Hindlimb muscle (tissue), 1 donor: ENCODE results near the gene SMIM8. TPM values are rescaled to one million over a fixed set of nuclear protein-coding genes. Genes with fewer than 3 reads are reported as not detected.
A peak's percentile ranks its signal among the peaks of the same experiment; 100 is the strongest.
"Not testable (repeated sequence)": the region's sequence is repeated elsewhere in the genome, so short reads cannot be mapped to it uniquely, and the experiment has no call there.

Experiments used
- DNase-seq: peaks from one replicate; pipeline ENCODE4 v3.0.0-alpha.2; 2013
- polyA plus RNA-seq: library from polyadenylated mRNA; unstranded; fragments of 120-200 nt; gene quantifications from one replicate; pipeline ENCODE4 v1.2.1, GENCODE V29; 2013; ENCODE audit not compliant: insufficient read length

Gene SMIM8, protein sequence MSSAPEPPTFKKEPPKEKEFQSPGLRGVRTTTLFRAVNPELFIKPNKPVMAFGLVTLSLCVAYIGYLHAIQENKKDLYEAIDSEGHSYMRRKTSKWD
- polyA plus RNA-seq: 10.7 TPM

DNA sequence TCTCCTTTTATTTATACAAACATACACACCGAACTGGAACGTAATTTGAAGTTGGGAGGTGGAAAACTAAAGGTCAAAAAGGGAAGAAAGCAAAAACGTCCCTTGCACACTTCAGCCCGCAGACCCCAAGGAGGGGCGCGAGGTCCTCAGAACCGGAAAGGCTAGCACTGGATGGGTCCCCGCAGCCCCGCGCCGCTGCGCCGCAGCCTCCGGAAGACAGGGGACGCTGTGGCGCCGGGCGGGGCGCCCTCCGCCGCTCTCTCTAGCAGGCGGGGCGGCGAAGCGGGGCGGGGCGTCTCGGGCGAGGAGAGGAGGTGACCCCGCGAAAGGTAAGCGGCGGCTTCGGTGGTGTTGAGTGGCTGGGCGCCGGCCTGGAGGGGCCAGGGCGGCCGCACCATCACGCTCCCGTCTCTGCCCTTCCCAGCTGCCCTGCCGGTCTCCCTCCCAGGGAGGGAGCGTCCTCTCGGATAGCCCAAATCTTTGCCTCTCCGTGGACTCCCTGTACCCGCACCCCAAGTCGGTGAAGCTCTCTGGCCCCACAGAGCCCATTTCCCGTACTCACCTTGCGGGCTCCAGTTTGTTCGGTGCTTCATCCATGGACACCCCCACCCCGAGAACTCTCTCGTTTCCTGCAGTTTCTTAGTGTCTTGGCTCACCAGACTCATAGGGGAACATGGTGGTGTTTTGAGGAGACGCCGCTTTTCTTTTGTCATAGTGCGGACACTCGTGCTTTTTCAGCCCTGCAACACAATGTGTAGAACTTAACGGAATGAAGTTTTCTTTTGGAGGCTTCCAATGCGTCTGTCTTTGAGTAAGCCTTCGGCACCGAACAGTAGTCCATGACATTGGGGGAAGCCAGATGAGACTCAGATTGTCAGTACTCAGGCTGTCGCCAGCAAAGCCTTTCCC lies at the start of gene SMIM8:
TSS of gene SMIM8 (plus strand) at position 285 of the 909 bp plus-strand sequence. CDS start 14,444 bp downstream, outside the sequence.
- peak; percentile 84 for DNase-seq

DNA sequence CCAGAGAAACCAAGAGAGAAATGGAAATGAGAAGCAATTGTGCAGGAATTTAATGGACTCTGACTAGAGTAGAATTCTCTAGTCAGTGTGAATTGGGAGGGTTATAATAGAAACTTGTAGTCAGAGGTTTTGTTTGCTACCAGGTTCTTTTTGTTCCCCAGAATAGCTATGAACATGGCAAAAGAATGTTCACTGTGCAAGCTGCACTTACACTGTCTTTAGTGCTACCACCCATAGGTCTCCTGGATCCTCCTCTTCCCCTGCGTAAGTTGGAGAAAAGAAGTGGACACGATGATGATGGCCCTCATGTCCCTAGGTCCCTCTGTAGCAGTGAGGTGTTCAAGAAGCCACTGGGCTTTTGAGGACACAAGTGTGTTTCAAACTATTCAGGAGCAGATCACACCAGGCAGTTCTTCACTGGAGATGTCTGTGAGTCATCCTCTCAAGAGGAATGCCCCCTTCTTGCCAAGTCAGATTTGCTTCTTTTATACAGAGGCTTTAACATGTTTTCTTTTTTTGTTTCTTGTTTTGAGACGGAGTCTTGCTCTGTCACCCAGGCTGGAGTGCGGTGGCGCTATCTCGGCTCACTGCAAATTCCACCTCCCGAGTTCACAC lies 47.6 kb upstream of the SMIM8 start:
- no peak for DNase-seq

DNA sequence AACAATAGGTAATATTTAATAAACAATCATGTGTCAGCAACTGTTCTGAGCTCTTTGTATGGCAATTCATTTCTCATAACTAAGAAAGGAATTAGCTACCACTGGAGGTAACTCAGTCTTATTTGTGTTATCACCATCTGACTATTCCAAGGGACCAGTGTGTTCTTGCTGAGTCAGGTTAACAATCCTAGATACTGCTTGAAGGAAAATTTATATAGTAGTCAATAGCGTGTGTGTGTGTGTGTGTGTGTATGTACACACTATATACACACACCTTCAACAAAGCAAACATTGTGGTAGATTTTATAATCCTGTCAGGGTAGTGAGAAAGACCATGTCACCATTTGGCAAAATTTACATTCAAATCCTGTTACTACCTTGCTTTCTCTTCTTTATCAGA lies 45.8 kb upstream of the SMIM8 start:
- DNase-seq: no peak

DNA sequence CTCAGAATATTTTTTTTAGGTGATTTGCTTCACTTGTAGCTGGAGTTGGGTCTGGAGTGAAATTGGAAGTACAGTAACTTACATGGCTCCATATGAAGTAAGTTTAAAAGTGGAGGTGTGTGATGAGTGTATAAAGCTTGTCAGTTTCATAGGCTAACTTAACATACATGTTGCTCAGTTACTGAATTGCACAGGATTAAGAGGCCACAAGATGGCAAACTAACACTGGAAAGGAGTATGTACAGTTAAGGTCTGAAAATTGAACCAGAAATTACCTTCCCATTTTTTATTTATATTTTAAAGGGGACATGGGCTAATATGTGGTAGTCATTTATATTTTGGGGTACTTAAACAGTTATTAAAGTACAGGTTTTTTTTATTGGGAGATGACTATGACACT lies 45.3 kb upstream of the SMIM8 start:
- no peak for DNase-seq

DNA sequence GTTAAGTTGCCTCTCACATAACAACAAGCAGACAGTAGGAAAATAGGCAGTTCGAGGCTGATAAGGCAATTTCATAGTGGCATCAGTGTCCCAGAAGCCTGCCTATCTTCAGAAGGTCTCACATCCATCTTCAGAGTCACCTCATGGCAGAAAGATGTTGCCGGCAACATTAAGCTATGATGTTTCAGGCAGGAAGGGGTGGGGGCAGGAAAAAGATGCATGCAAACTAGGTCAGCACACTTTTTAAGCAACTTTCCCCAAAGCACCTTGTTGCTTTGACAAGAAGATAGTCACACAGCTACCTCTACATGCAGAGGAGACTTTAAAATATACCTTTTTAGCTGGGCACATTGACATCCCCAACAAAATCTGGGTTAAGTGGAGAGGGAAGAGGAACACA lies 43.2 kb upstream of the SMIM8 start:
- DNase-seq: no peak

DNA sequence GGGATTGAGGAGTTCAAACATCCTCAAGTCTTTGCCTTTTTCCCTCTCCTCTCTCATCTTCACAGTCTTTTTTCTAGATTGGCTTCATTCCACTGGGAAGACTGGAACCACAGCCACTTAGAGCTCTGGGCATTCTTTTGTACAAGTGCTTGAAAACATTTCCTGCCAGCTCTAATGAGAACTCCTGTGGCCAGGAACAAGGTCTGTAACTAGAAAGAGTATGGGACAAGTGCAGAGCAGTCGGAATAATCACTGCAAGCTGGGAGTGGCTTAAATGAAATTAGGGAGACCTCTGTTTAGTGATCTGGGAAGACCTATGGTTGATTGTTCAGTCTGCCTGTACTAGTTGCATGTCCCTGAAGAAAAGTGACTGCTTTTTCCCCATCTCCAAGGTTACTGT lies 41.0 kb upstream of the SMIM8 start:
- no peak for DNase-seq

DNA sequence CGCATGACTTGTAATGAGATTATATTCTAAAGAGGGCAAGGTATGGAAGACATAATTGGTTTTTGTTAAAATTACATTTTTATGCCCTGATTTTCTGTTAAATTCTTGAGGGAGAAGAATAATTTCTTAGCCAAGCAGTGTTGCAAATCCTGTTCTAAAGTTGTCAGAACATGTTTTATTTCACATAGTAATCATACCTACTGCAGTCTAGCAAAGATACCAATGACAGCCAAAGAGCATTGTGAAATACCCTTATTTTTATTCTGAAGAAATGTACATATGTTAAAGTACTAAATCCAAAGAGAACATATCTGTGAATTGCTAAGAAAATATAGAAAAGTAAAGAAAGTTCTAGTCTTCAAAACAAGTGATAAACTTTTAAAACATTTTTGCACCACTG lies 39.6 kb upstream of the SMIM8 start:
- no peak for DNase-seq

DNA sequence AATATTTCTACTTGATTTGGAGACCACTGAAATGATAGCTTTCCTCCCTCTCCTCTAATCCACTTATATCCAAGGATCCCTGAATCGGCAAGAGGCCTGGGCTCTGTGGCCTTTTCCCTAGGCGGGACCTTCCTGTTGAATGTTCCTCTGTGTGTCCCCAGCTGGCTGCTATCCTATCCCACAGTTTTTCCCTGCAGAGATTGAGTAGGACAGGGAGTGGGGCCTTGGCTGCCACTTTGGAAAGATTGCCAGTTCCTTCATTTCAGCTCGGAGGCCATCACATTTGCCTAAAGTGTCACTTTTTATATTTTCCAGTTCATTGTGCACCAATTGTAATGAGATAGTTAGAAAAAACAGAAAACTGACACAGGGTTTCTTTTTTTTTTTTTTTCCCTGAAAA lies 38.9 kb upstream of the SMIM8 start:
- no peak for DNase-seq

DNA sequence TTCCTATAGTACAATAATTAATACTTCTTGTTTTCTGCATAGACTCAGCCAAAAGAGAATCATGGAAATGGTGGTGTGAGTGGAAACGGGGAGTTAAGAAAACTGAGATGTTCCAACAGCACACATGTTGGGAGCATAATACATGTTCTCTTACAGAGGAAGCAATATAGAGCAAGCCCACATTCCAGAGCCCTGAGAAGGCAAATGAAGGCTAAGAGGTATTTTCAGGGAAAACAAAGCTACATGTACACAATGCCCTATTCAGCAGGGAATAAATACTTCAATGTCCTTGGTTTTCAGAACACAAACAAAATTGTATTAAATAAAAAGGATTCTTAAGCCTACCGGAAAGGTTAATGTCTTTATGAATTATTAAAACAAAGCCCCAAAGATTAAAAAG lies 35.1 kb upstream of the SMIM8 start:
- no peak for DNase-seq

DNA sequence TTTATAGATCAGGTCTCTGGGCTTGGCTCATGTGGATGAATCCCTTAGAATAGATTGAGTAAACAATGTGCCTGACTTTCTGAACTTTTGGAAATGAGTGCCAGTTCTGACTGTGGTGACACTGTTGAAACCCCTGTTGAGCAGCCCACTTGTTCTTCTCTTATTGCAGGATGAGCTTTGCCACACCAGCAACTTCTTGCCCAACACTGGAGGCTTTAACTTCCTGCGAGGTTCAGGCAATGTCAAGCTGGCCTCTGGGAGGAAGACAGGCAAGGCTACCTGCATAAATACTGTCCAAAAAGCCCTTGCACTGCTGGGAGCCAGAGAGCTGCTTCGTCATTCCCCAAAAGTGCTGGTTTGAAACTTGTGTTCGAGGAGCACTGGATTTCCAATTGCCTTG lies 32.8 kb upstream of the SMIM8 start:
- DNase-seq: no peak

DNA sequence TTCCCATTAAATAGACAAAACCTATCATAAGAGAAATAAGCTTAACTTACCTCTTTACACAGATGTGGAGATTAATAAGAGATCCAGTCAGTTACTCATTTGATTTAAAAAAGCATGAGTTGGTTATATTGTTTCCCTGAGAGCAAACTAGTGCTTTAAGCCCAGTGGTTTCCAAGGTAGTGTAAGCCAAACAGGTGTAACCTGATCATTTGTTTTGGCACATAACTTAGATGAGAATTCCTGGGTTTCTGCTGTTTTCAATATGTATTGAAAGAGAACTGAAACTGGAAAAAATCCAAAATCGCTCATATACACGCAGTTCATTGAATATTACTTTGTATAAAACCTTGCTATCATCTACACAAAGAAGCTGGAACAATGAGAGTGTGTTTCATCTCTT lies 30.5 kb upstream of the SMIM8 start:
- DNase-seq: peak; percentile 6

DNA sequence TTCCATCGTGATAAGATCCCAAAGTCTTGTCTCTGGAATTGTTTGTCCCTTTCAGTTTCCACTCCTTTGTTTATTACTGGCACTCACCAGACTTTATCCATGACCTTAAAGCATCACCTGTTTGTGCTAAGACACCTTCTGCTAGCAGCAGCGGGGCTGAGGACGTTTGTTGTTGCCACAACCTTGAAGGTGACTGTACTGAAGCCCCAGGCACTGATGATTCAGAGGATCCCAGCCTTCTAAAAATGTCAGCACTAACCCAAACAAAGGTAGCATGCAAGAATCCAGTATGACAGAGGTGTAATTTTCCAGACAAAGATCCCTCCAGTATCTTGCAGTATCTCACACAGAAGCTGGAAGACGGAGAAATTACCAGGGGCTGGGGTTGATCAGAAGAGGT lies 28.9 kb upstream of the SMIM8 start:
- no peak for DNase-seq

DNA sequence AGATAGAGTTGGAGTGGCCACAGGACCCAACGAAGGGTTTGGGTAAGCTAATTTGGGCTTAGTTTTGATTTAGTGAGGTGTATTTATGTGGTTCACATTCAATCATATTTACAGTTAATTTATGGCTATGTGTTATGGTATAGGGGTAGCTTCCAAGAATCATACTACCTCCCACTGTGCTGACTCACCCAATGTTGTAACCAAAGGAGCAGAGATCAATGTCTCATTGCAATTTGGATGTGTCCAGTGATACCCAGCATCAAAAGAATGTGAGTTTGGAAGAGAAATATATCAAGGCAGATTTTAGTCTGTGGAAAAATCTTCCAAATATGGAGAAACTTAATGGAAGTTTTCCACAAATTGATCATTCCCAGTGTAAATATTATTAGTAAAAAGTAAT lies 25.3 kb upstream of the SMIM8 start:
- DNase-seq: no peak

DNA sequence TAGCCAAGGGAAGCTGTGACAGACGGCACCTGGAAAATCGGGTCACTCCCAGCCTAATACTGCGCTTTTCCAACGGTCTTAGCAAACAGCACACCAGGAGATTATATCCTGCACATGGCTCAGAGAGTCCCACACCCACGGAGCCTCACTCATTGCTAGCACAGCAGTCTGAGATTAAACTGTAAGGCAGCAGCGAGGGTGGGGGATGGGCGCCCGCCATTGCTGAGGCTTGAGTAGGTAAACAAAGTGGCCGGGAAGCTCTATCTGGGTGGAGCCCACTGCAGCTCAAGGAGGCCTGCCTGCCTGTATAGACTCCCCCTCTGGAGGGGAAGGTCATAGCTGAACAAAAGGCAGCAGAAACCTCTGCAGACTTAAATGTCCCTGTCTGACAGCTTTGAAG lies 21.1 kb upstream of the SMIM8 start:
- DNase-seq: not testable (repeated sequence)

DNA sequence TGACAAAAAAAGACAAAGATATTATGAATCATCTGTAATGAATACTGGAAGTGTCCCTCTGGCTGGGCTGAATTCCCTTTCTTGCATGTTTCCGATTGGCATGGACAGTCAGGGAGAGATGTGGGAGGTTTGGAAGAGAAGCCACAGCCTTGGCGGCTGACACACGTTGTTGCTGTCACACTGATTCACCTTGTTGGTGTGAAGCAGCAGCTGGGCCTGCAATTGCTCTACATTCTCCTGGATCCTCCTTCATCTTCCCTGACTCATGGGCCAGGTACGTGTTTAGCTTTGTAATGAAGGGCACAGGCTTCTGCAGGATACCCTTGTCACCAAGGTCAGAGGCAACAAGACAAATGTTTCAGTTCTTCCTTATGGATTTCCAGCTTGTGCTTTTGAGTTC lies 13.4 kb upstream of the SMIM8 start:
- no peak for DNase-seq

DNA sequence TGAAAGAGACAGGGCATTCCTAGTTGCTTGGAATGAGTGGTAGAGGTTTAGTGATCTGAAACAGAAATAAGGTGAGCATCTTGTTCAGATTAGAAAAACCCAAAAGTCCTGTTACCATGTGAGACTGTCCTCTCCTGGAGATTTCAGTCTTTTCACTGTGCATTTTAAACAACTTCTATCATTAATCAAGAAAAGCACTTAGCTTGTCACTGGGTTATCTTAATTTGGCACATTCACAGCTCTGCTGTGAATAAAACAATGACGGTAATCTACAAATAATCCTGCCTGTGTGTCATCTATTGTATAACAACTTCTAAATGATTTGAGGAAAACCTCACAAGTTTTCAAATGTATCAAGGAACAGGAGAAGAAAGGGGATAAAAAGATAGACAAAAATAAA lies 9.5 kb upstream of the SMIM8 start:
- DNase-seq: no peak

DNA sequence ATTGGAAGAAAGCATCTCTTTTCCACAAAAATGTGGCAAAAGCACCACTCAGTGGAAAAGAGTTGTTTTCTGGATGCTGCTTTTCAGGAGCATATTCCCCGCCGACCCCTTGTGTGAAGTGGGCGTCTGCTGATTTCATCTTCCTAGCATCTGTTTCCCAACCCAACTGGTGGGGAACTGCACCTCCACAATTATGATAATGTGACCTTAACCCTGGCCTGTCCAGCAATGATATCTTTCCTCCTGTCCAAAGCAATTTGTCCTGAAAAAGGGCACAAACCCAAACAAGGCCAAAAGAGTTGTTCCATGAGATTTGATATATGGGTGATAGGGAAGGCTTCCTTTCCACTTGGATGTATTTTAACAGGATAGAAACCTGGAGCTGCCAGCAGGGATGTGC lies 7.3 kb upstream of the SMIM8 start:
- no peak for DNase-seq

DNA sequence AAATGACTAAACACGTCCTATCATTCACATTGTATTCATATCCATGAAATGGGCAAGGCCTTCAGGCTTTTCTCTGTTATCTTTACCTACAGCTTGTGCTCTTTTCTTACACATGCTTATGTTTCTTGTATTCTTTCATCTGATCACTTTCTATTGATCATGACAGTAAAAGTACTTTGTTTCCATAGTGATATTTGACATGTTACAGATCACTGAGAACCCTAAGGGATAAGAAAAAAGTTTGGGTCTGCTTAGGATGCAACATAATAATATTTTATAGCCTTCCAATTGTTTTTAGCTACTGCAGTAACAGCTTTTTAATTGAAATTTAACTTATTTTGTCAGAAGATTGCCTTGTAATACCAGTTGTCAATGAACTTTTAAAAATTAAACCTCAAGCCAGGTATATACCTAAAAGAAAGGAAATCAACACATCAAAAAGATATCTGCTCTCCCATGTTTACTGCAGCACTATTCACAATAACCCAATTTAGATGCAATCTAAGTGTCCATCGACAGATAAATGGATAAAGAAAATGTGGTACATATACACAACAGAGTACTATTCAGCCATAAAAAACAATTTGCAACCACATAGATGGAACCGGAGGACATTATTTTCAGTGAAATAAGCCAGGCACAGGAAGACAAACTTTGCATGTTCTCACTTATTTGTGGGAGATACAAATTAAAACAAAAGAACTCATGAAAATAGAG lies 3.0 kb upstream of the SMIM8 start:
- DNase-seq: no peak

DNA sequence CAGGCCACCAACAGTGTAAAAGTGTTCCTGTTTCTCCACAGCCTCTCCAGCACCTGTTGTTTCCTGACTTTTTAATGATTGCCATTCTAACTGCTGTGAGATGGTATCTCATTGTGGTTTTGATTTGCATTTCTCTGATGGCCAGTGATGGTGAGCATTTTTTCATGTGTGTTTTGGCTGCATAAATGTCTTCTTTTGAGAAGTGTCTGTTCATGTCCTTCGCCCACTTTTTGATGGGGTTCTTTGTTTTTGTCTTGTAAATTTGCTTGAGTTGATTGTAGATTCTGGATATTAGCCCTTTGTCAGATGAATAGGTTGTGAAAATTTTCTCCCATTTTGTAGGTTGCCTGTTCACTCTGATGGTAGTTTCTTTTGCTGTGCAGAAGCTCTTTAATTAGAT lies 1.5 kb downstream of the SMIM8 start:
- DNase-seq: not testable (repeated sequence)

DNA sequence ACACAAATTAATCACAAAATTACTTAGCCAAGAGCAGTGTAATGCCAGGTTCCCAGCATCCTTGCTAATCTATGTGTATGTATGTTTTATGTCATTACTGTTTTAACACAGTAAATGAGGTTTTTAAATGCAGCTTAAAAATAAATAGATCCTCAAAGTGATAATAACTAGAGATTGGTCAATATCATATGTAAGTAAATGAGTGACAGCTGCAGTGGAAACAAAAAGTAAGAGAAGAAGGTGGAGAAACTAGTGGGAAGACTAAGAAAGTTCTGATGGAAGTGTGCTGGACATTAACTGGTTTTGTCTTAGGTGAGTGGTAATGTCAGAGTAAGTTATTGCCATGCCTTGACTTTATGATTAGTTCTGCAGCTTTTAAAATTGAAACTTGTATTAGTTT lies 8.6 kb downstream of the SMIM8 start:
- DNase-seq: no peak

DNA sequence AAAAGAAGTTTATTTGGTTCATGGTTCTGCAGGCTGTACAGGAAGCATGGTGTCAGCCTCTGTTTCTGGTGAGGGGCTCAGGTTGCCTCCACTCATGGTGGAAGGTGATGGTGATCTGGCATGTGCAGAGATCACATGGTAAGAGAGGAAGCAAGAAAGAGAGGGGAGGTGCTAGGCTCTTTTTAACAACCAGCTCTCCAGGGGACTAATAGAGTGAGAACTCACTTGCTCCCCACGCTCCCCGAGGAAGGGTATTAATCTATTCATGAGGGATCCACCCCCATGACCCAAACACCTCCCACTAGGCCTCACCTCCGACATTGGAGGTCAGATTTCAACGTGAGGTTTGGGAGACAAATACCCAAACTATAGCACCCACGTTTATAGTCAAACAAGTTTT lies 10.6 kb downstream of the SMIM8 start:
- no peak for DNase-seq

DNA sequence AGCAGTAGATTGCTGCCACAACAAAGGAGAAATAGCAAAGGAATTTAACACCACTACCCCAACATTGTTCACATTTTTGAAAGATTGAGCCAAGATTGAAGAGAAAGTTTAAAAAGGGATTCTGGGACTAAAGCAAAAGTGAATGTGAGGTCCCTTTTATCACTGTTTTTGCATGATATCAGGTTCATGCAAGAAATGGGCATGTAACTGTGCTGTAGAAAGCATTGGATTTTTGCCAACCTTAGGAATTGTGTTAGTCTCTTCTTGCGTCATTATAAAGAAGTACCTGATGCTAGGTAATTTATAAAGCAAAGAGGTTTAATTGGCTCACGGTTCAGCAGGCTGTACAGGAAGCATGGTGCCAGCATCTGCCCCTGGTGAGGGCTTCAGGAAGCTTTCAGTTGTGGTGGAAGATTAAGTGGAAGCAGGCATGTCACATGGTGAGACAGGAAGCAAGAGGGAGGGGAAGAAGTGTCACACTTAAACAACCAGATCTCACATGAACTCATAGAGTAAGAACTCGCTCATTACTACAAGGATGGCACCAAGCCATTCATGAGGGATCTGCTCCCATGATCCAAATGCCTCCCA lies 11.3 kb downstream of the SMIM8 start:
- no peak for DNase-seq

DNA sequence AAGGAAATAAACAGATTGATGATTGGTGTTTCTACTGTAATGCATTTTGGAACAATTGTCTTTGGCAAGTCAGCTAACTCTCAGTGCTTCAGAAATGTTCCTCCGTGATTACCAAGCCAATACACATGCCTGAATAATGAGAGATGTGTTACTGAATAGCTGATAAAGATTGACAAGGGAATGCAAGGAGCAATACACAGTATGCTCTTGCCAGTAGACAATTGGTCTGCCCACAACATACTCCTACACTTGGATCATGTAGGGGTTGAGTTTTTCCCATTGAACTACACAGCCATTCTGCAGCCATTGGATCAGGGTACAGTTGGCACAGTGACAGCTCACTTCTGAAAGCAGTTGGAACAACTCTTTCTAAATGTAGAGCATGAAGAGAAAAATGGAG lies 12.3 kb downstream of the SMIM8 start:
- no peak for DNase-seq
